ENCODE data around the gene TNFRSF14. TPM values are rescaled to one million over a fixed set of nuclear protein-coding genes. Genes with fewer than 3 reads are reported as not detected.

Gene TNFRSF14
- 100 to 1,000 TPM; 182 to 253 (median 204) TPM for total RNA-seq
- polyA plus RNA-seq: 10 to 100 TPM; 52.5 to 65.1 TPM
- total RNA-seq: 213 reads per million, percentile 93 among the genes with 10 or more reads in this experiment

- ChIA-PET POLR2A (interaction anchor here (0.7 to 9.5 kb wide), 13 partner anchors 8 to 361 kb away, joined by 3 to 253 read pairs (median 6); partner anchors contain the start of genes FAAP20, MORN1, PANK4 and PRXL2B), CTCF (interaction anchor here (0.7 to 3.0 kb wide), 13 partner anchors 9 to 366 kb away, joined by 3 to 28 read pairs (median 5); partner anchors contain the start of gene PEX10)
- Histone ChIP-seq H3K4me1 (ENCODE audit: control insufficient read depth in 2 of 2, insufficient read depth in 2 of 2, low read length in 2 of 2) (peaks cover 25 to 28% of the 10 kb centered on the region in 2 donors), H3K27me3 (ENCODE audit: control insufficient read depth in 2 of 2, insufficient read depth in 2 of 2, low read length in 2 of 2) (no peaks in the 10 kb centered on the region), H3K9me3 (ENCODE audit: control insufficient read depth in 2 of 3, low read length in 3 of 3) (no peaks in the 10 kb centered on the region), H3K27ac (ENCODE audit: low read depth, low read length) (peak within 1 kb of the TSS; percentile 93), H3K4me3 (ENCODE audit: low read length) (peak within 1 kb of the TSS; percentile 83), H3K36me3 (ENCODE audit: control insufficient read depth in 2 of 3, insufficient read depth in 3 of 3, low read length in 3 of 3) (peaks cover 0 to 45% (median 0%) of the 10 kb centered on the region in 3 experiments)
- Mint-ChIP-seq H3K4me1 (peaks cover 12 to 42% (median 36%) of the 10 kb centered on the region in 7 donors), H3K27ac (peak within 1 kb of the TSS; percentile 89 to 99 (median 99)), H3K4me3 (peak within 1 kb of the TSS; percentile 89 to 100 (median 99)), H3K27me3 (no peaks in the 10 kb centered on the region), H3K9me3 (peaks cover 0 to 1% (median 0%) of the 10 kb centered on the region in 11 donors), H3K36me3 (peaks cover 0 to 16% (median 0%) of the 10 kb centered on the region in 5 donors)
- intact Hi-C loops (cut with micrococcal nuclease): loop anchor here (1.0 kb wide), 4 partner anchors 8 to 87 kb away; no protein-coding TSS in a partner anchor
- ATAC-seq: peak; percentile 76
- DNase-seq: peak; percentile 47 to 82 (median 75)
Measured at GRCh38 chr1:2556277-2556677, at the start of gene TNFRSF14. TSS of gene TNFRSF14 (plus strand) at chr1:2556371. CDS start at chr1:2556665, 294 bp downstream.

- H3K27me3 Mint-ChIP-seq: no peaks in the 10 kb centered on the region
- POLR2A ChIA-PET: interaction anchor here (1.4 kb wide), 2 partner anchors 17 to 18 kb away, joined by 3 to 4 read pairs; no protein-coding TSS in a partner anchor
Measured at GRCh38 chr1:2506901-2507565, 49.1 kb upstream of the TNFRSF14 start.

DNA sequence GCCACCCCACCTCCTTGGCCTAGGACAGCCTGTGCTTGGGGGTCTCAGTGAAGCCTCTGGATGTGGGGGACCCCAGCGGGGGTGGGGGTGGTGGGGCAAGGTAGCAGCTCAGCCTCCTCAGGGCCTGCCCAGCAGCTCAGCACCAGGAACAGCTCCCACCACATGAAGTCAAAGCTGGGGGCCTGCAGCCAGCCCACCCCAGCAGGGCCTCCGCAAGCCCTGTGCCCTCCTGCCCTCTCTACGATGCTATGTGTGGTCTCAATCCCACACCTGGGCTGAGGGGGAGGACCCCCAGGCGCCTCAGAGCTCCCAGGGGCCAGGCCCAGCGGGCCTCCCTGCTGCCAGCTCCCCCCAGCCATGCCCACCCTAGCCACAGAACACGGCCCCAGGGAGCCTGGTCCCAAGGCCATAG is 48.4 kb upstream of the TNFRSF14 start:
- intact Hi-C loops (cut with micrococcal nuclease): no loop called here
- no peaks in the 10 kb centered on the region for H3K9me3 ChIP-seq (ENCODE audit: control insufficient read depth in 2 of 3, low read length in 3 of 3)
- no peaks in the 10 kb centered on the region for H3K27me3 ChIP-seq (ENCODE audit: control insufficient read depth in 2 of 2, insufficient read depth in 2 of 2, low read length in 2 of 2)
- peaks cover 0 to 2% (median 0%) of the 10 kb centered on the region in 11 donors for H3K9me3 Mint-ChIP-seq
- H3K4me1 Mint-ChIP-seq: peaks cover 0 to 4% (median 0%) of the 10 kb centered on the region in 7 donors
- peaks cover 0 to 10% (median 2%) of the 10 kb centered on the region in 5 donors for H3K36me3 Mint-ChIP-seq
- no peaks in the 10 kb centered on the region for H3K4me1 ChIP-seq (ENCODE audit: control insufficient read depth in 2 of 2, insufficient read depth in 2 of 2, low read length in 2 of 2)
- H3K27ac ChIP-seq (ENCODE audit: low read depth, low read length): no peak overlapping the region
- no peaks in the 10 kb centered on the region for H3K27me3 Mint-ChIP-seq
- CTCF ChIA-PET: no interaction called here
- peaks cover 0 to 56% (median 12%) of the 10 kb centered on the region in 3 experiments for H3K36me3 ChIP-seq (ENCODE audit: control insufficient read depth in 2 of 3, insufficient read depth in 3 of 3, low read length in 3 of 3)
- ATAC-seq: no peak
- H3K27ac Mint-ChIP-seq: no peak overlapping the region
- POLR2A ChIA-PET: interaction anchor here (0.6 to 1.4 kb wide), 2 partner anchors 16 to 41 kb away, joined by 3 to 4 read pairs; no protein-coding TSS in a partner anchor
- H3K4me3 ChIP-seq (ENCODE audit: low read length): no peak overlapping the region
- H3K4me3 Mint-ChIP-seq: no peak overlapping the region
- no peak for DNase-seq

More at GRCh38 chr1:2506901-2507565, 49.1 kb upstream of the TNFRSF14 start:
- H3K27me3 ChIP-seq (ENCODE audit: control insufficient read depth in 2 of 2, insufficient read depth in 2 of 2, low read length in 2 of 2): no peaks in the 10 kb centered on the region
- H3K4me1 Mint-ChIP-seq: peaks cover 0 to 4% (median 0%) of the 10 kb centered on the region in 7 donors
- no peaks in the 10 kb centered on the region for H3K9me3 ChIP-seq (ENCODE audit: control insufficient read depth in 2 of 3, low read length in 3 of 3)
- no peak for DNase-seq
- H3K9me3 Mint-ChIP-seq: peaks cover 0 to 2% (median 0%) of the 10 kb centered on the region in 11 donors
- H3K4me3 ChIP-seq (ENCODE audit: low read length): no peak overlapping the region
- intact Hi-C loops (cut with micrococcal nuclease): no loop called here
- H3K27ac ChIP-seq (ENCODE audit: low read depth, low read length): no peak overlapping the region
- peak overlapping the region in 1 of 9 donors; percentile 32 for H3K27ac Mint-ChIP-seq
- H3K36me3 Mint-ChIP-seq: peaks cover 0 to 10% (median 2%) of the 10 kb centered on the region in 5 donors
- peaks cover 0 to 49% (median 12%) of the 10 kb centered on the region in 3 experiments for H3K36me3 ChIP-seq (ENCODE audit: control insufficient read depth in 2 of 3, insufficient read depth in 3 of 3, low read length in 3 of 3)
- CTCF ChIA-PET: no interaction called here
- no peak overlapping the region for H3K4me3 Mint-ChIP-seq
- ATAC-seq: no peak
- no peaks in the 10 kb centered on the region for H3K4me1 ChIP-seq (ENCODE audit: control insufficient read depth in 2 of 2, insufficient read depth in 2 of 2, low read length in 2 of 2)

DNA sequence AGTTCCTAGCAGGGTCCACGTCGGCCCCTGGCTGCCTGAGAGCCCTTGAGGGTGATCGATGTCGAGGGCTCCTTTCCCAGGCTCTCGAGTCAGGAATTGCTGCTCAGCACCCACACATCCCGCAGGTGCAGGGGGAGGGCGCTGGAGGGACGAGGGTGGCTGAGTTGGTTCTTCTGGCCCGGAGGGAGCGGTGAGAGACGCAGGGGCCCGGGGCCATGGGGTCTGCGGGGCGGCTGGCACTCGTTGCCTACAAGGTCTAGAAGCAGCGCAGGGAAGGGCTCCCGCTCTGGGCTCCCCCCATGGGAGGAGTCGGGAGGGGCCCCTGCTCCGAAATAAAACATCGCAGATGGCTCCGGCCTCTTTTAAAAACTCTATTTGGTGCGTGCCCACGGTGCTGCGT is 48.0 kb upstream of the TNFRSF14 start:
- no peak overlapping the region for H3K27ac Mint-ChIP-seq
- H3K9me3 Mint-ChIP-seq: peaks cover 0 to 2% (median 0%) of the 10 kb centered on the region in 11 donors
- H3K27me3 Mint-ChIP-seq: no peaks in the 10 kb centered on the region
- Histone ChIP-seq H3K4me1 (ENCODE audit: control insufficient read depth in 2 of 2, insufficient read depth in 2 of 2, low read length in 2 of 2) (no peaks in the 10 kb centered on the region), H3K36me3 (ENCODE audit: control insufficient read depth in 2 of 3, insufficient read depth in 3 of 3, low read length in 3 of 3) (peaks cover 0 to 60% (median 12%) of the 10 kb centered on the region in 3 experiments), H3K27me3 (ENCODE audit: control insufficient read depth in 2 of 2, insufficient read depth in 2 of 2, low read length in 2 of 2) (no peaks in the 10 kb centered on the region), H3K27ac (ENCODE audit: low read depth, low read length) (no peak overlapping the region), H3K9me3 (ENCODE audit: control insufficient read depth in 2 of 3, low read length in 3 of 3) (no peaks in the 10 kb centered on the region), H3K4me3 (ENCODE audit: low read length) (no peak overlapping the region)
- ChIA-PET CTCF (no interaction called here), POLR2A (interaction anchor here (0.6 to 1.4 kb wide), 2 partner anchors 16 to 40 kb away, joined by 3 to 4 read pairs; no protein-coding TSS in a partner anchor)
- peaks cover 0 to 10% (median 2%) of the 10 kb centered on the region in 5 donors for H3K36me3 Mint-ChIP-seq
- intact Hi-C loops (cut with micrococcal nuclease): no loop called here
- no peak for ATAC-seq
- DNase-seq: no peak
- peaks cover 0 to 4% (median 0%) of the 10 kb centered on the region in 7 donors for H3K4me1 Mint-ChIP-seq
- no peak overlapping the region for H3K4me3 Mint-ChIP-seq

DNA sequence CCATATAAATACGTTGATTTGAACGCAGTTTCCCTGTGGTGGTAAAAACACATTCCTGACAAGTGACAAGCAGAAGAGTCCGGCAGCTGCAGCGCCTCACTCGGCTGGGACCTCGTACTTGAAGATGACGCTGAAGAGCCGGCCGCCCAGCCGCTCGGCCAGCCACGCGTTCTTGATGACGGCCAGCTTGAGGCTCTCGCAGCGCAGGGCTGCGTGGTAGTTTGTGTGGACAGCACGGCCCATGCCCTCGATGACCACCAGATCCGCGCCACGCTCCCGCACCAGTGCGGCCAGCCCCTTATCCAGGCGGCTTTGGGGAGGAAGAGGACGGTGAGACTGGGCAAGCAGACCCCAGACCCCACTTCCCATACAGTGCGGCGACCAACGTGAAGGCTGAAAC is 47.4 kb upstream of the TNFRSF14 start:
- peaks cover 0 to 10% (median 2%) of the 10 kb centered on the region in 5 donors for H3K36me3 Mint-ChIP-seq
- no peak overlapping the region for H3K4me3 Mint-ChIP-seq
- POLR2A ChIA-PET: interaction anchor here (1.4 kb wide), 1 partner anchor 15 kb away, joined by 4 read pairs; no protein-coding TSS in a partner anchor
- H3K27ac Mint-ChIP-seq: peak overlapping the region in 1 of 9 donors; percentile 19
- no peak for ATAC-seq
- Histone ChIP-seq H3K36me3 (ENCODE audit: control insufficient read depth in 2 of 3, insufficient read depth in 3 of 3, low read length in 3 of 3) (peaks cover 0 to 66% (median 15%) of the 10 kb centered on the region in 3 experiments), H3K27me3 (ENCODE audit: control insufficient read depth in 2 of 2, insufficient read depth in 2 of 2, low read length in 2 of 2) (no peaks in the 10 kb centered on the region), H3K9me3 (ENCODE audit: control insufficient read depth in 2 of 3, low read length in 3 of 3) (no peaks in the 10 kb centered on the region), H3K27ac (ENCODE audit: low read depth, low read length) (no peak overlapping the region), H3K4me1 (ENCODE audit: control insufficient read depth in 2 of 2, insufficient read depth in 2 of 2, low read length in 2 of 2) (no peaks in the 10 kb centered on the region), H3K4me3 (ENCODE audit: low read length) (no peak overlapping the region)
- H3K9me3 Mint-ChIP-seq: peaks cover 0 to 2% (median 0%) of the 10 kb centered on the region in 11 donors
- CTCF ChIA-PET: no interaction called here
- H3K4me1 Mint-ChIP-seq: peaks cover 0 to 4% (median 0%) of the 10 kb centered on the region in 7 donors
- H3K27me3 Mint-ChIP-seq: no peaks in the 10 kb centered on the region
- DNase-seq: no peak
- intact Hi-C loops (cut with micrococcal nuclease): no loop called here

GRCh38 chr1:2509589-2509988 is 46.6 kb upstream of the TNFRSF14 start:
- H3K4me1 ChIP-seq (ENCODE audit: control insufficient read depth in 2 of 2, insufficient read depth in 2 of 2, low read length in 2 of 2): no peaks in the 10 kb centered on the region
- intact Hi-C loops (cut with micrococcal nuclease): no loop called here
- peaks cover 0 to 10% (median 2%) of the 10 kb centered on the region in 5 donors for H3K36me3 Mint-ChIP-seq
- H3K9me3 Mint-ChIP-seq: peaks cover 0 to 2% (median 0%) of the 10 kb centered on the region in 11 donors
- ChIA-PET POLR2A (no interaction called here), CTCF (no interaction called here)
- no peak overlapping the region for H3K4me3 Mint-ChIP-seq
- DNase-seq (no peak), ATAC-seq (no peak)
- H3K27ac ChIP-seq (ENCODE audit: low read depth, low read length): no peak overlapping the region
- H3K36me3 ChIP-seq (ENCODE audit: control insufficient read depth in 2 of 3, insufficient read depth in 3 of 3, low read length in 3 of 3): peaks cover 0 to 73% (median 19%) of the 10 kb centered on the region in 3 experiments
- H3K27ac Mint-ChIP-seq: no peak overlapping the region
- H3K27me3 ChIP-seq (ENCODE audit: control insufficient read depth in 2 of 2, insufficient read depth in 2 of 2, low read length in 2 of 2): no peaks in the 10 kb centered on the region
- no peaks in the 10 kb centered on the region for H3K9me3 ChIP-seq (ENCODE audit: control insufficient read depth in 2 of 3, low read length in 3 of 3)
- H3K4me3 ChIP-seq (ENCODE audit: low read length): no peak overlapping the region
- no peaks in the 10 kb centered on the region for H3K27me3 Mint-ChIP-seq
- H3K4me1 Mint-ChIP-seq: peaks cover 0 to 4% (median 0%) of the 10 kb centered on the region in 7 donors
